Activated CD4-positive, alpha-beta memory T cell treated with anti-CD3 and anti-CD28 coated beads, Interleukin-2, amount 10 ng/mL, durations not matched to agents 7 days and 5 days (primary cell): ENCODE measurements around the gene NPAS1. TPM values are rescaled to one million over a fixed set of nuclear protein-coding genes. Genes with fewer than 3 reads are reported as not detected.
A peak's percentile ranks its signal among the peaks of the same experiment; 100 is the strongest.

Experiments used
- CTCF ChIA-PET: fragments of 350-600 bp; sonication (Branson Sonifier 250); formaldehyde crosslinking; loops from one replicate; lab custom pipeline; 2021; ENCODE audit warnings: antibody characterized with exemption, inconsistent platforms; lab: Charles Lee
- POLR2A ChIA-PET: fragments of 350-600 bp; sonication (Branson Sonifier 250); formaldehyde crosslinking; loops from one replicate; lab custom pipeline; 2021; ENCODE audit warnings: antibody characterized with exemption; lab: Charles Lee
- DNase-seq: peaks from one replicate; pipeline ENCODE4 v3.0.0-alpha.2; 2020
- H3K27ac Mint-ChIP-seq: one replicate; pipeline ENCODE4 v1.8.0; 2021; ENCODE audit warnings: mild to moderate bottlenecking, mixed read lengths
- H3K27me3 Mint-ChIP-seq: one replicate; pipeline ENCODE4 v1.8.0; 2021; ENCODE audit warnings: mixed read lengths
- H3K36me3 Mint-ChIP-seq: one replicate; pipeline ENCODE4 v1.8.0; 2021; ENCODE audit warnings: low read depth, mixed read lengths
- H3K4me1 Mint-ChIP-seq: one replicate; pipeline ENCODE4 v1.8.0; 2021; ENCODE audit warnings: mixed read lengths
- H3K4me3 Mint-ChIP-seq: one replicate; pipeline ENCODE4 v1.8.0; 2021; ENCODE audit warnings: mild to moderate bottlenecking, mixed read lengths
- H3K9me3 Mint-ChIP-seq: one replicate; pipeline ENCODE4 v1.8.0; 2021; ENCODE audit warnings: mixed read lengths
- total RNA-seq, 2 experiments: library from RNA; stranded (reverse); gene quantifications; one replicate each; pipeline ENCODE4 v1.2.3, GENCODE V29; 2021

NPAS1 gene
- total RNA-seq, 2 experiments from 2014 or later: 0.20 to 0.48 TPM

DNA sequence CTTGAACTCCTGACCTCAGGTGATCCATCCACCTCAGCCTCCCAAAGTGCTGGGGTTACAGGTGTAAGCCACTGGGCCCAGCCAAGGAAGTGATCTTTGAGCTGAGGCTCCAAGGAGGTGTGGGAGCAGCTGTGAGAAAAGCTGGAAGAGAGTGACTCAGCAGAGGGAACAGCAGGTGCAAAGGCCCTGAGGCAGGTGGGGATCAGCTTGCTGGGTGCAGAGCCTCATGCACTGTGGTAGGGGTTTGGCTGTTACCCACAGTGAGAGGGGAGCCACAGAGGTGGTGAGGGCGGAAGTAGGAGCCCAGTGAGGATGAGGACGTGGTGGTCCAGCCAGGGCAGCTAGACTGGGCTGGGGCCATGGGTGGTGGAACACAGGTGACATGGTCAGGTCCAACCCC is 6.5 kb downstream of the NPAS1 start:
- H3K36me3 Mint-ChIP-seq: no peaks in the 10 kb centered on the region
- H3K27ac Mint-ChIP-seq: no peak overlapping the region
- peaks cover 13% of the 10 kb centered on the region for H3K4me1 Mint-ChIP-seq
- no peak overlapping the region for H3K4me3 Mint-ChIP-seq
- H3K9me3 Mint-ChIP-seq: no peaks in the 10 kb centered on the region
- peaks cover 62% of the 10 kb centered on the region for H3K27me3 Mint-ChIP-seq
- ChIA-PET CTCF (interaction anchor here (1.0 to 1.6 kb wide), 3 partner anchors 9 to 169 kb away, joined by 4 to 9 read pairs (median 5); no protein-coding TSS in a partner anchor), POLR2A (interaction anchor here (0.6 to 1.1 kb wide), 3 partner anchors 87 to 363 kb away, joined by 3 read pairs; partner anchors contain the start of gene ZC3H4)
- no peak for DNase-seq

DNA sequence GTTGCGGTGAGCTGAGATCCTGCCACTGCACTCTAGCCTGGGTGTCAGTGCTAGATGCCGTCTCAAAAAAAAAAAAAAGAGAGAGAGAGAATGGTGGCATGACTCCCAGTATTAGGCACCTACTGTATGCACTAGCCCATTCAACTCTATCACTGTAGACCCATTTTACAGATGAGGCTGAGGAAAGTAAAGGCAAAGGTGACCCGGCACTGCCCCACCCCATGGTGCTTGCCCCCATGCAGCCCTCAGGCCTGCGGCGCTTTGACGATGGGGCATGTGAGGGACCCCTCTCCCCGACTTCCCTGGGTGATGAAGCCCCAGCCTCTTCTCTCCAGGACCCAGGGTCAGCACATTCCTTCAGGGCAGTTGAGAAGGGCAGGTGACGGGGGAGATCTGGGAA is 7.3 kb downstream of the NPAS1 start:
- CTCF ChIA-PET: interaction anchor here (1.6 kb wide), 1 partner anchor 14 kb away, joined by 9 read pairs; no protein-coding TSS in a partner anchor
- peaks cover 60% of the 10 kb centered on the region for H3K27me3 Mint-ChIP-seq
- no peaks in the 10 kb centered on the region for H3K36me3 Mint-ChIP-seq
- H3K9me3 Mint-ChIP-seq: no peaks in the 10 kb centered on the region
- no peak overlapping the region for H3K27ac Mint-ChIP-seq
- no peak for DNase-seq
- H3K4me1 Mint-ChIP-seq: peaks cover 11% of the 10 kb centered on the region
- no peak overlapping the region for H3K4me3 Mint-ChIP-seq
- POLR2A ChIA-PET: no interaction called here

DNA sequence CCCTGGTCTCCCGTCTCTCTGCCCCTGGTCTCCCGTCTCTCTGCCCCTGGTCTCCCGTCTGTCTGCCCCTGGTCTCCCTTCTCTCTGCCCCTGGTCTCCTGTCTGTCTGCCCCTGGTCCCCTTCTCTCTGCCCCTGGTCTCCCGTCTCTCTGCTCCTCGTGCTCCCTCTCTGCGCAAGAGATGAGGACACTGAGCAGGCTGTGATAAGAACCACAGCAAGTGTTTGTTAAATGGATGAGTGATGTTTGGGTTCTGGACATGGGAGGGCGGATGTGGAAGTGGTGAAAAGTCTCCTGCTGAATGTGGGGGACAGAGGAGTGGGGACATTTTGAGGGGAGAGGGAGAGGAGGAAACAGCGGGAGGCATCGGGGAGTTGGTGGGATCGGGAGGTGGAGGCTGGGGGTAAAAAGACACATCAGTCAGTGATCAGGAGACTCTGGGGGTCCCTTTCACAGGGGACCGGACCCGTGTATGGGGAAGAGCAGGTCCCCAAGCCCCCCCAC is 8.0 kb downstream of the NPAS1 start:
- Mint-ChIP-seq H3K4me3 (no peak overlapping the region), H3K9me3 (no peaks in the 10 kb centered on the region), H3K36me3 (no peaks in the 10 kb centered on the region), H3K27me3 (peaks cover 59% of the 10 kb centered on the region), H3K27ac (no peak overlapping the region), H3K4me1 (peaks cover 12% of the 10 kb centered on the region)
- ChIA-PET CTCF (interaction anchor here (0.7 to 1.2 kb wide), 2 partner anchors 15 to 330 kb away, joined by 3 to 5 read pairs; no protein-coding TSS in a partner anchor), POLR2A (no interaction called here)
- no peak for DNase-seq

DNA sequence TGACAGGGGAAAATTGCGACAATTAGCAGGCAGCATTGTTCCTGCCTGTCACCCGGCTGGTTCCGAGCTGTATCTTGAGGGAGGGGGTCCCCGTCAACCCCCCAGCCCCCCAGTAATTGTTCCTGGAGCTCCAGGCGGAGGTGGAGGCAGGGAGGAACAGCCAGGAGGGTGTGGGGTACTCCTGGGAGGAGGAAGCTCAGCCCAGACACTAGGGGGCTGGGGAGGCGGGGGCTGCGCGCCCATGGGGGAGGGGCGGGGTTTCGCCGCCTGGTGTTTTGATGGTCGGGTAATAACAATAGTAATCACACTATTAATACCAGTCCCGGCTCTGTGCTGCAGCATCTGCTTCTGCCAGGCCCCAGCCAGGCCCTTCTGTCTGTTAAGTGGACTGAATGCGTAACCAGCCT is 8.6 kb downstream of the NPAS1 start:
- Mint-ChIP-seq H3K27me3 (peaks cover 55% of the 10 kb centered on the region), H3K4me3 (no peak overlapping the region), H3K9me3 (no peaks in the 10 kb centered on the region), H3K27ac (no peak overlapping the region), H3K36me3 (no peaks in the 10 kb centered on the region), H3K4me1 (peaks cover 8% of the 10 kb centered on the region)
- POLR2A ChIA-PET: no interaction called here
- no peak for DNase-seq
- CTCF ChIA-PET: interaction anchor here (0.5 to 1.2 kb wide), 3 partner anchors 13 to 331 kb away, joined by 3 to 5 read pairs (median 3); no protein-coding TSS in a partner anchor

DNA sequence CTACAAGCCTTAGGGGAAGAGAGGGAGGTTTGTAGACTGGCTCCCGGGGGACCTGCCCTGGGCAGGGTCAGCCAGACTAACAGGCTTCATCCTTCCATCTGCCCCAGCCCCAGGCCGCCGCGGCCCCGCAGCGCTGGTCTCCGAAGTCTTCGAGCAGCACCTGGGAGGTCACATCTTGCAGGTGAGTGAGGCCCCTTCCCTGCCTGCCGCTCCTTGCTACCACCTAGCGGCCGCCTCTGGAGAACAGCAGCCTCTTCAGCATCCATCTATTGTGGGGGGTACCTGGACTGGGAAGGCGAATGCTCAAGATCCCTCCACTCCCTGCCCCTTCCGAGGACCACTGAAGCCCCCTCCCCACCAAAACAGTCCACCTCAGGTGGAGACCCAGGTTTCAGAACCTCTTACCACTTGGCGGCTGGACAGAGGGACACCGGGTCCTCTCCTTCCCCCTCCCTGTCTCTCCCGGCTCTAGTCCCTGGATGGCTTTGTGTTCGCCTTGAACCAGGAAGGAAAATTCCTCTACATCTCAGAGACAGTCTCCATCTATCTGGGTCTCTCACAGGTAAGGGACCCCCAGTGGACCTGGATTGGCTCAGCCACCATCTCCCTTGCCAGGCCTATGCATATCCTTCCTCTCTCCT is 12.7 kb downstream of the NPAS1 start:
- no peak overlapping the region for H3K4me3 Mint-ChIP-seq
- H3K27ac Mint-ChIP-seq: no peak overlapping the region
- ChIA-PET CTCF (interaction anchor here (3.1 kb wide), 1 partner anchor 19 kb away, joined by 17 read pairs; no protein-coding TSS in a partner anchor), POLR2A (no interaction called here)
- peaks cover 20% of the 10 kb centered on the region for H3K4me1 Mint-ChIP-seq
- H3K9me3 Mint-ChIP-seq: no peaks in the 10 kb centered on the region
- no peaks in the 10 kb centered on the region for H3K36me3 Mint-ChIP-seq
- peak; percentile 67 for DNase-seq
- peaks cover 39% of the 10 kb centered on the region for H3K27me3 Mint-ChIP-seq

DNA sequence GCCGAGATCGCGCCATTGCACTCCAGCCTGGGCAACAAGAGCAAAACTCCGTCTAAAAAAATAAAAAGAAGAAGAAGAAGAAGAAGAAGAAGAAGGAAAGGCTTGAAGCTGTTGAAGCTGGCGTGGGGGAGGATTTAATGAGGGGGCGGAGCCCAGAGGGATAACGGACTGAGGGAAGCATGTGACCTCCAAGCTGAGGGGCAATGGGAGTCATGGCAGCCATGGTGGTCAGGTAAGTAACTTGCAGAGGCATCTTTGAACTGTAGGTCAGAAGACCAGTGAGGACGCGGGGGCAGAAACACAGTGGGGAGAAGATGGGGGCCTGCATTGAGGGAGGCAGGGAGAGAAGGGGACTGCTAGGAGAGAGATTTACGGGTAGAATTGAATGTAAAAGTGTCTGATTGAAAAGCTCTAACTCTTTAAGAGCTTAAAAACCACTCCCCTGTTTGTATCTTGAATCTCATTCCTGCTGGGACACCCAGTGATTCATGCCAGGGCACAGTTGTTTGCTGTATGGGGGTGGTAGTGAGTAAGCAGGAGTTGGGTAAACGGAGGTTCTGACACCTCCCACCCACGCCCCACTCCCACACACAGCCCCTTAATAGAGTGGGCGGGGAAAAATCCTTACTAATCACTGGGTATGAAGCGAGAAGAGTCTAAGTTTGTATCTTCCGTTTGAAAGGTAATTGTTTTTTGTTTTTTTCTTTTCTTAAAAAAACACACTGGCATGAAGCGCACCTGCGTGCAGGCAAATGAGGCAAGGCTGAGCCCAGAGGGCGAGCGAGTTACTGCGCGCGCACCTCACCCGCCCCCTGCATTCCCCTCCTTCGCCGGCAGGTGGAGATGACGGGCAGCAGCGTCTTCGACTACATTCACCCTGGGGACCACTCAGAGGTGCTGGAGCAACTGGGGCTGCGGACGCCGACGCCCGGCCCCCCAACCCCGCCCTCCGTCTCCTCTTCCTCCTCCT is 15.8 kb downstream of the NPAS1 start:
- POLR2A ChIA-PET: interaction anchor here (0.6 to 1.6 kb wide), 9 partner anchors 12 to 239 kb away, joined by 3 to 7 read pairs (median 3); partner anchors contain the start of genes INAFM1 and SAE1
- DNase-seq: peak; percentile 95
- CTCF ChIA-PET: interaction anchor here (0.7 to 5.0 kb wide), 19 partner anchors 10 to 314 kb away, joined by 3 to 35 read pairs (median 7); partner anchors contain the start of genes DHX34, SAE1 and ZC3H4
- no peaks in the 10 kb centered on the region for H3K36me3 Mint-ChIP-seq
- H3K9me3 Mint-ChIP-seq: no peaks in the 10 kb centered on the region
- peaks cover 18% of the 10 kb centered on the region for H3K27me3 Mint-ChIP-seq
- H3K27ac Mint-ChIP-seq: peak overlapping the region; percentile 37
- peaks cover 22% of the 10 kb centered on the region for H3K4me1 Mint-ChIP-seq
- H3K4me3 Mint-ChIP-seq: peak overlapping the region; percentile 75

DNA sequence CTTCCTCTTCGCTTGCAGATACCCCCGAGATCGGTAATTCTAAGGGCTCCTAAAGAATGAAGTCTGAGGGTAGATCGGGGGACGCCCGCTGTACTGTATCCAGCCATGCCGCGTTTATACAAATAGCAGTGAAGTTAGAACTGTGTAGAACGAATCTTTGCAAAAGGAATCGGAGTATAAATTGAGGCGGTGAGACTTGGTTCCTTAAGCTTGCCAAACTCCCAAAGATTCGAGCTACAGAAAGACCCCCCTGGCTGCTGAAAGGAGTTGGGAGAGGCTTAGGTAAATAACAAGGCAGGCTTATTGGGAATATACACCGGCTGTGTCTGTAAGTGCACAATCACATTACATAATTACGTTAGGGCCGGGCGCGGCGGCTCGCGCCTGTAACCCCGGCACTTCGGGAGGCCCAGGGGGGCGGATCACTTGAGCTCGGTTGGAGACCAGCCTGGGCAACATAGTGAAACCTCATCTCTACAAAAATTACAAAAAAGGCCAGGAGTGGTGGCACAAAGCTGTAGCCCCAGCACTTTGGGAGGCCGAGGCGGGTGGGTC is 16.5 kb downstream of the NPAS1 start:
- Mint-ChIP-seq H3K4me3 (peak overlapping the region; percentile 75), H3K4me1 (peaks cover 20% of the 10 kb centered on the region), H3K27ac (peak overlapping the region; percentile 37), H3K9me3 (no peaks in the 10 kb centered on the region), H3K36me3 (no peaks in the 10 kb centered on the region), H3K27me3 (peaks cover 14% of the 10 kb centered on the region)
- ChIA-PET CTCF (interaction anchor here (0.7 to 5.0 kb wide), 17 partner anchors 11 to 313 kb away, joined by 3 to 35 read pairs (median 5); partner anchors contain the start of genes DHX34, SAE1 and ZC3H4), POLR2A (interaction anchor here (0.8 to 1.6 kb wide), 5 partner anchors 12 to 238 kb away, joined by 3 to 7 read pairs (median 3); partner anchors contain the start of genes INAFM1, SAE1 and ZC3H4)
- DNase-seq: no peak

DNA sequence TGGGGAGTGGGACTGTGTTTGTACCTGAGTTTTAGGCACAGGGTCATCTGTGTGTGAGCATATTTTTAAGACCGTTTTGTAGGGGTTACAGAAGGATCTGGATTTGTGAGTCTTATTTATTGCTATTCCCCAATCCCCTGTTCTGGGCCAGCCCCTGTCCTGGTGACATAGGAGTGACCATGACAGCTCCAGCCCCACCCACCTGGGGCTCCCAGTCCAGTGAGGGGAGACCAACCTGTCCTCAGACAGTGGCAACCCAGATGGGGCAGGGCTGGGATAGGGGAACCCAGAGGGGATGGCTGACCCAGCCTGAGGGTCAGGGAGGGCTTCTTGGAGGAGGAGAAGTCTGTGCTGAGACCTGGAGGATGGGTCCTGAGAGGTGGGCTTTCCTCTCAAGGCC is 18.1 kb downstream of the NPAS1 start:
- no peak for DNase-seq
- no peak overlapping the region for H3K4me3 Mint-ChIP-seq
- H3K27ac Mint-ChIP-seq: no peak overlapping the region
- H3K36me3 Mint-ChIP-seq: no peaks in the 10 kb centered on the region
- POLR2A ChIA-PET: interaction anchor here (0.6 to 1.8 kb wide), 2 partner anchors 10 to 22 kb away, joined by 3 to 7 read pairs; no protein-coding TSS in a partner anchor
- no peaks in the 10 kb centered on the region for H3K9me3 Mint-ChIP-seq
- CTCF ChIA-PET: interaction anchor here (2.3 to 5.0 kb wide), 3 partner anchors 10 to 88 kb away, joined by 11 to 35 read pairs (median 29); no protein-coding TSS in a partner anchor
- H3K27me3 Mint-ChIP-seq: peaks cover 6% of the 10 kb centered on the region
- H3K4me1 Mint-ChIP-seq: peaks cover 19% of the 10 kb centered on the region

DNA sequence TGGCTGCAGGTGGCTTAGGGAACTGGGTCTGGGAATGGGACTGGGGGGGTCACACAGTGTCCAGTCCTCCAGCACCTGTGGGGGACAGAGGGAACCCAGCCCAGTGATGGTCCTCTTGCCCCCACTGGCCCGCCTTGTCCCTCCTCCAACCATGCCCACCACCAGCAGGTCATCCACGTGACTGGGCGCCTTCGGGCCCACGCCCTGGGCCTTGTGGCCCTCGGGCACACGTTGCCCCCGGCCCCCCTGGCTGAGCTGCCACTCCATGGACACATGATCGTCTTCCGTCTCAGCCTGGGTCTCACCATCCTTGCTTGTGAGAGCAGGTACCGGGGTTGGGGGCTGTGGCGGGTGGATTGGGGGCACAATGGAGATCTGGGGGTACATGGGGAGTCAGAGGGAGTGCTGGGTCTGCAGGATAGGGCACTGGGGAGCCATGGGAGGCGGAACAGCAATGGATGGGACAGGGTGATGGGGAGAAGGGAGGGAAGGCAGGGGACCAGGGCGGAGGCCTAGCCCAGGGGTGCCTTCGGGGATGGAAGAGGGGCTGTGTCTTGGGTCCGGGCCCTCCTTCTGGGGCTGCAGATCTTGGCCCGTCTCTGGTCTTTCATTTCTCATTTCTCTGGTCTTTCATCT is 19.7 kb downstream of the NPAS1 start:
- peaks cover 4% of the 10 kb centered on the region for H3K27me3 Mint-ChIP-seq
- CTCF ChIA-PET: no interaction called here
- POLR2A ChIA-PET: no interaction called here
- H3K4me3 Mint-ChIP-seq: no peak overlapping the region
- peaks cover 17% of the 10 kb centered on the region for H3K4me1 Mint-ChIP-seq
- H3K36me3 Mint-ChIP-seq: no peaks in the 10 kb centered on the region
- DNase-seq: no peak
- H3K27ac Mint-ChIP-seq: no peak overlapping the region
- H3K9me3 Mint-ChIP-seq: no peaks in the 10 kb centered on the region

DNA sequence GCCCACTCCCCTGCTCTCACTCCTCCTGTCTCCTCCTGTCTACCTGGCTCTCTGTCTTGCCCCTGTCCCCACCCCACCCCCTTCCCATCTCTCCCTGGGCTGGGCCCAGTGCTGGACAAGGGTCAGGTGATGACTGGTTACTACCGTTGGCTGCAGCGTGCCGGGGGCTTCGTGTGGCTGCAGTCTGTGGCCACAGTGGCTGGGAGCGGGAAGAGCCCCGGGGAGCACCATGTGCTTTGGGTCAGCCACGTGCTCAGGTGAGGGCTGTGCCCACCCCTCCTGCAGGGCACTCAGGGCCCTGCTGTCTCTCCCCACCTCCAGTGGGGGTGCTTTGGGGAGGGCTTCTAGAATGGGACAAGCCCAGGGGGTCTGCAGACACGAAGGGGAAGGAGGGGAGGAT is 21.2 kb downstream of the NPAS1 start:
- ChIA-PET CTCF (no interaction called here), POLR2A (no interaction called here)

DNA sequence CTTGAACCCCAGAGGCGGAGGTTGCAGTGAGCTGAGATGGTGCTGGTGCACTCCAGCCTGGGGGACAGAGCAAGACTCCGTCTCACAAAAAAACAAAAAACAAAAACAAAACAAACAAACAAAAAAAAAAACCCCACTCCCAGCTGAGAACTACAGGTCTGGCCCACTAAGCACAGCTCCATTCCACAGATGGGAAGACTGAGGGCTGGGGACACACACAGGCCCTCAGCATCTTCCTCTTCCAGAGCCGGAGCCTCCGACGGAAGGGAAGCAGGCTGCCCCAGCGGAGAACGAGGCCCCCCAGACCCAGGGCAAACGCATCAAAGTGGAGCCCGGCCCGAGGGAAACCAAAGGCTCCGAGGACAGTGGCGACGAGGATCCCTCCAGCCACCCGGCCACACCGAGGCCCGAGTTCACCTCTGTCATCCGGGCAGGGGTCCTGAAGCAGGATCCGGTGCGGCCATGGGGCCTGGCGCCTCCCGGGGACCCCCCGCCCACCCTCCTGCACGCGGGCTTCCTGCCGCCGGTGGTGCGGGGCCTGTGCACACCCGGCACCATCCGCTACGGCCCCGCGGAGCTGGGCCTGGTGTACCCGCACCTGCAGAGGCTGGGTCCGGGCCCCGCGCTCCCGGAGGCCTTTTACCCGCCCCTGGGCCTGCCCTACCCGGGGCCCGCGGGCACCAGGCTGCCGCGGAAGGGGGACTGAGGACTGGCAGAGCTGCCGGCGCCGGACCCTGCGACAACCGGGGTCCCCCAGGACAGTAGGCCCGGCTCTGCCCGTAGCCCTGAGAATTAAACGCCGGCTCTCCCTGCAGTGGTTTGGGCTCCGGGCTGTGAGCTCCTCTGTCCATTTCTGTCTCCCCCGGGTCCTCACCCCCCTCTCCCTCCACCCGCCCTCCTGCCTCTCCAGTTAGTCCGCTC is 25.6 kb downstream of the NPAS1 start:
- CTCF ChIA-PET: interaction anchor here (1.2 kb wide), 1 partner anchor 68 kb away, joined by 3 read pairs; the partner anchor contains the start of gene ZC3H4
- no peaks in the 10 kb centered on the region for H3K27me3 Mint-ChIP-seq
- H3K9me3 Mint-ChIP-seq: no peaks in the 10 kb centered on the region
- POLR2A ChIA-PET: no interaction called here
- peaks cover 5% of the 10 kb centered on the region for H3K36me3 Mint-ChIP-seq
- no peak overlapping the region for H3K27ac Mint-ChIP-seq
- no peak for DNase-seq
- peaks cover 19% of the 10 kb centered on the region for H3K4me1 Mint-ChIP-seq
- H3K4me3 Mint-ChIP-seq: no peak overlapping the region

More for the DNA sequence above, 21.2 kb downstream of the NPAS1 start:
- Mint-ChIP-seq H3K4me3 (no peak overlapping the region), H3K36me3 (no peaks in the 10 kb centered on the region), H3K4me1 (peaks cover 7% of the 10 kb centered on the region), H3K9me3 (no peaks in the 10 kb centered on the region), H3K27ac (no peak overlapping the region), H3K27me3 (no peaks in the 10 kb centered on the region)
- no peak for DNase-seq
